MM.1S (cell line): ENCODE results near the gene FBLN1.

Experiments
- DNase-seq: peaks from one replicate; pipeline ENCODE4 v3.0.0-alpha.2; 2015
- H2AFZ ChIP-seq: fragments of 300-600 bp; sonication (generic); 2 replicates; pipeline ENCODE4 v1.6.0; 2016; ENCODE audit warnings: antibody characterized with exemption, low read length
- H3F3A ChIP-seq: fragments of 300-600 bp; sonication (generic); 2 replicates; pipeline ENCODE4 v1.6.1; 2016; ENCODE audit warnings: mild to moderate bottlenecking, antibody characterized with exemption, low read length, moderate library complexity, mixed read lengths; ENCODE audit not compliant: insufficient read depth
- H3K27ac ChIP-seq: fragments of 300-600 bp; sonication (generic); 2 replicates; pipeline ENCODE4 v1.5.1; 2016; ENCODE audit warnings: mild to moderate bottlenecking, low read length
- H3K27me3 ChIP-seq: fragments of 300-600 bp; sonication (generic); replicated peaks from 2 replicates; pipeline ENCODE4 v1.6.0; 2016; ENCODE audit warnings: low read length; ENCODE audit not compliant: insufficient read depth
- H3K36me3 ChIP-seq: fragments of 300-600 bp; sonication (generic); replicated peaks from 2 replicates; pipeline ENCODE4 v1.6.1; 2016; ENCODE audit warnings: mild to moderate bottlenecking, low read length, mixed read lengths; ENCODE audit not compliant: insufficient read depth
- H3K4me1 ChIP-seq: fragments of 300-600 bp; sonication (generic); 2 replicates; pipeline ENCODE4 v1.6.1; 2016; ENCODE audit warnings: low read length, mixed read lengths
- H3K4me2 ChIP-seq: fragments of 300-600 bp; sonication (generic); 2 replicates; pipeline ENCODE4 v1.6.0; 2016; ENCODE audit warnings: low read depth, low read length
- H3K4me3 ChIP-seq: fragments of 300-600 bp; sonication (generic); 2 replicates; pipeline ENCODE4 v1.5.1; 2016; ENCODE audit warnings: low read length, mixed read lengths
- H3K79me2 ChIP-seq: fragments of 300-600 bp; sonication (generic); 2 replicates; pipeline ENCODE4 v1.6.1; 2016; ENCODE audit warnings: mixed run types, low read length, mixed read lengths
- H3K9ac ChIP-seq: fragments of 300-600 bp; sonication (generic); 2 replicates; pipeline ENCODE4 v1.6.1; 2016; ENCODE audit warnings: low read length, mixed read lengths
- H3K9me2 ChIP-seq: fragments of 300-600 bp; sonication (generic); replicated peaks from 2 replicates; pipeline ENCODE4 v1.6.1; 2016; ENCODE audit warnings: mild to moderate bottlenecking, low read length, mixed read lengths; ENCODE audit not compliant: insufficient read depth
- H3K9me3 ChIP-seq: fragments of 300-600 bp; sonication (generic); replicated peaks from 2 replicates; pipeline ENCODE4 v1.6.1; 2016; ENCODE audit warnings: mild to moderate bottlenecking, low read length, mixed read lengths; ENCODE audit not compliant: insufficient read depth
- H4K20me1 ChIP-seq: fragments of 300-600 bp; sonication (generic); 2 replicates; pipeline ENCODE4 v1.6.1; 2016; ENCODE audit warnings: mild to moderate bottlenecking, low read length, moderate library complexity, mixed read lengths; ENCODE audit not compliant: insufficient read depth
- CTCF ChIP-seq: fragments of 300-600 bp; sonication (generic); IDR thresholded peaks from 2 replicates; pipeline ENCODE4 v1.5.1; 2016; ENCODE audit warnings: antibody characterized with exemption, low read length, mixed read lengths
- EZH2 ChIP-seq: fragments of 300-600 bp; sonication (generic); optimal IDR thresholded peaks from 2 replicates; pipeline ENCODE3; 2017; ENCODE audit warnings: low read depth, mild to moderate bottlenecking, antibody characterized with exemption, low read length, mixed read lengths
- EZH2phosphoT487 ChIP-seq: fragments of 300-600 bp; sonication (generic); IDR thresholded peaks from 2 replicates; pipeline ENCODE4 v1.6.1; 2018; ENCODE audit warnings: antibody characterized with exemption, low read length

Gene FBLN1

GRCh38 chr22:45648301-45649117 lies 145.8 kb downstream of the FBLN1 start:
- H3K27me3 ChIP-seq = peaks cover 70% of the 10 kb centered on the region
- no peak for DNase-seq
- no peaks in the 10 kb centered on the region; the same call in 1 of the 2 replicates for H3K4me1 ChIP-seq
- H3K27ac ChIP-seq = no peak overlapping the region
- no peaks in the 10 kb centered on the region for H4K20me1 ChIP-seq
- H3K9ac ChIP-seq = no peak overlapping the region
- no peak overlapping the region for H2AFZ ChIP-seq
- no peak overlapping the region for H3K4me3 ChIP-seq
- H3K36me3 ChIP-seq = no peaks in the 10 kb centered on the region
- no peak overlapping the region for H3K4me2 ChIP-seq
- H3K9me3 ChIP-seq = no peaks in the 10 kb centered on the region
- TF ChIP-seq EZH2phosphoT487 (no peak), CTCF (no peak), EZH2 (no peak)
- H3K9me2 ChIP-seq = no peaks in the 10 kb centered on the region
- H3K79me2 ChIP-seq = no peaks in the 10 kb centered on the region
- H3F3A ChIP-seq = no peaks in the 10 kb centered on the region

GRCh38 chr22:45649809-45650208 lies 147.1 kb downstream of the FBLN1 start:
- H3K4me3 ChIP-seq = no peak overlapping the region
- peaks cover 58% of the 10 kb centered on the region for H3K27me3 ChIP-seq
- no peak overlapping the region for H3K4me2 ChIP-seq
- no peaks in the 10 kb centered on the region for H3K9me2 ChIP-seq
- no peaks in the 10 kb centered on the region for H3K36me3 ChIP-seq
- no peak for DNase-seq
- H3K27ac ChIP-seq = no peak overlapping the region
- no peaks in the 10 kb centered on the region for H3K9me3 ChIP-seq
- H3K4me1 ChIP-seq = no peaks in the 10 kb centered on the region; the same call in 1 of the 2 replicates
- H4K20me1 ChIP-seq = no peaks in the 10 kb centered on the region
- no peak overlapping the region for H2AFZ ChIP-seq
- H3K79me2 ChIP-seq = no peaks in the 10 kb centered on the region
- no peak overlapping the region for H3K9ac ChIP-seq
- no peak for TF ChIP-seq EZH2phosphoT487
- no peaks in the 10 kb centered on the region for H3F3A ChIP-seq

GRCh38 chr22:45650721-45651120 lies 148.0 kb downstream of the FBLN1 start:
- peaks cover 53% of the 10 kb centered on the region for H3K27me3 ChIP-seq
- DNase-seq = no peak
- no peaks in the 10 kb centered on the region; the same call in 1 of the 2 replicates for H3K4me1 ChIP-seq
- H3K9me3 ChIP-seq = no peaks in the 10 kb centered on the region
- H3K36me3 ChIP-seq = no peaks in the 10 kb centered on the region
- H3K9ac ChIP-seq = no peak overlapping the region
- H2AFZ ChIP-seq = no peak overlapping the region
- no peaks in the 10 kb centered on the region for H4K20me1 ChIP-seq
- H3K27ac ChIP-seq = no peak overlapping the region
- TF ChIP-seq EZH2phosphoT487 (no peak), CTCF (no peak), EZH2 (no peak)
- no peaks in the 10 kb centered on the region for H3K9me2 ChIP-seq
- H3K4me2 ChIP-seq = no peak overlapping the region
- no peaks in the 10 kb centered on the region for H3K79me2 ChIP-seq
- no peak overlapping the region for H3K4me3 ChIP-seq
- no peaks in the 10 kb centered on the region for H3F3A ChIP-seq
